IMR-90 (cell line): ENCODE results near the gene RNF2.
"Not testable (repeated sequence)": the region's sequence is repeated elsewhere in the genome, so short reads cannot be mapped to it uniquely, and the experiment has no call there.

ENCODE experiments used
- MAFK ChIP-seq: IDR thresholded peaks from 2 replicates; pipeline ENCODE4 v1.6.1; 2012; ENCODE audit warnings: low read depth, low read length, improper control_type of control experiment
- MAZ ChIP-seq: IDR thresholded peaks from 2 replicates; pipeline ENCODE4 v1.6.1; 2012; ENCODE audit warnings: low read depth, mild to moderate bottlenecking, low read length, improper control_type of control experiment, moderate library complexity, borderline replicate concordance
- MXI1 ChIP-seq: IDR thresholded peaks from 2 replicates; pipeline ENCODE4 v1.6.1; 2012; ENCODE audit warnings: low read depth, mild to moderate bottlenecking, low read length, moderate library complexity, borderline replicate concordance
- POLR2A ChIP-seq: IDR thresholded peaks from 2 replicates; pipeline ENCODE4 v1.6.1; 2012; ENCODE audit warnings: mild to moderate bottlenecking, low read depth, low read length
- RAD21 ChIP-seq: IDR thresholded peaks from 2 replicates; pipeline ENCODE4 v1.6.1; 2012; ENCODE audit warnings: low read length, improper control_type of control experiment
- SMC3 ChIP-seq: fragments of 150-350 bp; IDR thresholded peaks from 2 replicates; pipeline ENCODE4 v1.6.1; 2016; ENCODE audit warnings: low read depth, mild to moderate bottlenecking, antibody characterized with exemption, low read length, moderate library complexity
- TF ChIP-seq, protein P1 (sequence below): conservative IDR thresholded peaks from 2 replicates; pipeline ENCODE4 v1.5.1; 2012; ENCODE audit warnings: mild to moderate bottlenecking, low read depth, low read length, improper control_type of control experiment

DNA sequence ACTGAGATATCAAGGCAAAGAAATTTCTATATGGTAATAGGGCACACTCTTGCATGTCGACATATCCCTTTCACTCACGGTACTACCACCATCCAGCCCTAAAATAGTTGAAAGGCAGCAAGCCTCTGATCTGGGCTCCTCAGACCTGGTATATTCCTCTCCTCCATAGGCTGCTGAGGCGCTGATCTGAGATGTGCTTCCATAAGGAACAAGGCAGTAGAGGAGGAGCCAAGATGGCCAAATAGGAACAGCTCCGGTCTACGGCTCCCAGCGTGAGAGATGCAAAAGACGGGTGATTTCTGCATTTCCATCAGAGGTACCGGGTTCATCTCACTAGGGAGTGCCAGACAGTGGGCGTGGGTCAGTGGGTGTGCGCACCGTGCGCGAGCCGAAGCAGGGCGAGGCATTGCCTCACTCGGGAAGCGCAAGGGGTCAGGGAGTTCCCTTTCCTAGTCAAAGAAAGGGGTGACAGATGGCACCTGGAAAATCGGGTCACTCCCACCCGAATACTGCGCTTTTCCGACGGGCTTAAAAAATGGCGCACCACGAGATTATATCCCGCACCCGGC lies 44.0 kb upstream of the RNF2 start:
- TF ChIP-seq POLR2A, RAD21, MAFK, MXI1, SMC3, MAZ: not testable (repeated sequence)
- TF ChIP-seq, protein P1, sequence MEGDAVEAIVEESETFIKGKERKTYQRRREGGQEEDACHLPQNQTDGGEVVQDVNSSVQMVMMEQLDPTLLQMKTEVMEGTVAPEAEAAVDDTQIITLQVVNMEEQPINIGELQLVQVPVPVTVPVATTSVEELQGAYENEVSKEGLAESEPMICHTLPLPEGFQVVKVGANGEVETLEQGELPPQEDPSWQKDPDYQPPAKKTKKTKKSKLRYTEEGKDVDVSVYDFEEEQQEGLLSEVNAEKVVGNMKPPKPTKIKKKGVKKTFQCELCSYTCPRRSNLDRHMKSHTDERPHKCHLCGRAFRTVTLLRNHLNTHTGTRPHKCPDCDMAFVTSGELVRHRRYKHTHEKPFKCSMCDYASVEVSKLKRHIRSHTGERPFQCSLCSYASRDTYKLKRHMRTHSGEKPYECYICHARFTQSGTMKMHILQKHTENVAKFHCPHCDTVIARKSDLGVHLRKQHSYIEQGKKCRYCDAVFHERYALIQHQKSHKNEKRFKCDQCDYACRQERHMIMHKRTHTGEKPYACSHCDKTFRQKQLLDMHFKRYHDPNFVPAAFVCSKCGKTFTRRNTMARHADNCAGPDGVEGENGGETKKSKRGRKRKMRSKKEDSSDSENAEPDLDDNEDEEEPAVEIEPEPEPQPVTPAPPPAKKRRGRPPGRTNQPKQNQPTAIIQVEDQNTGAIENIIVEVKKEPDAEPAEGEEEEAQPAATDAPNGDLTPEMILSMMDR = not testable (repeated sequence)
